GM21367 (cell line): ENCODE data around the gene SELPLG.
"Not testable (repeated sequence)": the region's sequence is repeated elsewhere in the genome, so short reads cannot be mapped to it uniquely, and the experiment has no call there.

ENCODE experiments used
- ATAC-seq: cut with Tn5 transposase; IDR thresholded peaks from one replicate; pipeline ENCODE4 v1.9.1; 2021; ENCODE audit not compliant: unreplicated experiment

SELPLG gene

DNA sequence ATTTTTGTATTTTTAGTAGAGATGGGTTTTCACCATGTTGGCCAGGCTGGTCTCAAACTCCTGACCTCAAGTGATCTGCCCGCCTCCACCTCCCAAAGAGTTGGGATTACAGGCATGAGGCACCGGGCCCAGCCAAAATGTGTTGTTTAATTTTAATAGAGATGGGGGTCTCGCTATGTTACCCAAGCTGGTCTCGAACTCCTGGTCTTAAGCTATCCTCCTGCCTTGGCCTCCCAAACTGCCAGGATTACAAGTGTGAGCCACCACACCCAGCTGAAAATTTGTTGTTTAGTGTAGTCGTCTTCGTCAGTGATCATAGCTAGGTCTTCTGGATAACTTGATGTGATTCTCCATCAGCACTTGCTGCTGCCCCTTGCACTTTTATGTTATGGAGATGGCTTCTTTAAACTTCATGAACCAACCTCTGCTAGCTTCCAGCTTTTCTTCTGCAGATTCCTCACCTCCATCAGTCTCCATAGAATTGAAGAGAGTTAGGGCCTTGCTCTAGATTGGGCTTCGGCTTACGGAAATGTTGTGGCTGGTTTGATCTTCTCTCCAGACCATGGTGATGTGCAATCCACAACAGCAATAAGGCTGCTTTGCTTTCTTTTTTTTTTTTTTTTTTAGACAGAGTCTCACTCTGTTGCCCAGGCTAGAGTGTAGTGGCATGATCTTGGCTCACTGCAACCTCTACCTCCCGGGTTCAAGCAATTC lies 58.3 kb downstream of the SELPLG start:
- no peak for ATAC-seq

DNA sequence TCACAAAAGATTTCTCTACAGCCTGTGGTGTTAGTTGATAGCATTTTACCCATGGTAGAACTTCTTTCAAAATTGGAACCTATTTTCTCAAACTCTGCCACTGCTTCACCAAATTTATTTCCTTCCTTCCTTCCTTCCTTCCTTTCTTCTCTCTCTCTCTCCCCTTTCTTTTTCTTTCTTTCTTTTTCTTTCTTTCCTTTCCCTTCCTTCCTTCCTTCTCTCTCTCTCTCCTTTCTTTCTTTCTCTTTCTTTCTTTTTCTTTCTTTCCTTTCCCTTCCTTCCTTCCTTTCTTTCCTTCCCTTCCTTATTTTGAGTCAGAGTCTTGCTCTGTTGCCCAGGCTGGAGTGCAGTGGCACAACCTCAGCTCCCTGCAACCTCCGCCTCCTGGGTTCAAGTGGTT lies 59.4 kb downstream of the SELPLG start:
- ATAC-seq, result not testable (repeated sequence)

DNA sequence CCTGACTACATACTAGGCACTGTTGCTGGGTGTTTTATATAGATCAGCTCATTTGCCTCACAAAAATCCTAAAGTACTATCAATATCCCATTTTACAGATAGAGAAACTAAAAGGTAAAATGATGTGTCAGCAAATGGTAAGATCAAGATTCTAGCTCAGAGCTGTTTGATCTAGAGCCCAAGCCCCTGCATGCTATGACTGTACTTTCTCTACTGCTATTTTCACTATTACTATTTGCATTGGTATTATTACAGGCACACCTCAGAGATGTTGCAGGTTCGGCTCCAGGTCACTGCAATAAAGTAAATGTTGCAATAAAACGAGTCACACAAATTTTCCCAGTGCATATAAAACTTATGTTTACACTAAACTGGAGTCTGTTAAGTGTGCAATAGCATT lies 60.4 kb downstream of the SELPLG start:
- no peak for ATAC-seq

DNA sequence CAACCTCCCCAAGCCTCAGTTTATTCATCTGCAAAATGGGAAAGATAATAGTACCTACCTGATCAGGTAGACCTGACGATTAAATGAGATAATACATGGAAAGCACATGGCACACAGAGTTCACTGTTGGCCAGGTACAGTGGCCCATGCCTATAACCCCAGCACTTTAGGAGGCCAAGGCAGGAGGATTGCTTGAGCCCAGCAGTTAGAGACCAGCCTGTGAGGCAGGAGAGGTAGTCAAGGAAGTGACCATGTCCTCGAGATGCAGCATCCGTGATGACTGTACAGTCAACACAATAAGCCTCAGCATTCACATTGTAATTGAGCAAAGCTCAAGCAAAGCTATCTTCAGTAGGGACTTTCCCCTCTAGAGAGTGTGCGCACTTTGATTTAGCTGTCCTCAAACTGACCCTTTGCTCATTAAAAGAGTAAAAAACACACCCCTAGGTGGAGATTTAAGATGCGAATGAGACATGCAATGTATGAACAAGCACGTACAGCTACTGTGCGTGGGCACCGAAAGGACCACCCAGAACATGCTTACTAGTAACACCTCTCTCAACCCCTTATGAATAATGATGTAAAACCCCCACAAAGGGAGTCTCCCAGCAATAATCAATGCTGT lies 61.4 kb downstream of the SELPLG start:
- ATAC-seq, result no peak
